Right lobe of liver (tissue), 6 donors: ENCODE results near the gene RNF217. TPM values are rescaled to one million over a fixed set of nuclear protein-coding genes. Genes with fewer than 3 reads are reported as not detected.
"Not testable (repeated sequence)": the region's sequence is repeated elsewhere in the genome, so short reads cannot be mapped to it uniquely, and the experiment has no call there.

Experiments
- ATAC-seq, 4 donors: fragments of 200-7000 bp; cut with Tn5 transposase; one replicate each; pipeline ENCODE4 v1.9.1; 2020; ENCODE audit warnings: mild to moderate bottlenecking in 4 of 4, moderate library complexity in 4 of 4
- DNase-seq, 3 donors: peaks; one replicate each; pipeline ENCODE4 v3.0.0-alpha.2; 2020
- H3K27ac ChIP-seq, 3 donors: fragments of 200-600 bp; one replicate each; pipeline ENCODE4 v1.8.0; 2022
- H3K27me3 ChIP-seq, 2 donors: fragments of 200-600 bp; one replicate each; pipeline ENCODE4 v1.8.0; 2022
- H3K36me3 ChIP-seq, 4 donors: fragments of 200-600 bp; sonication (generic) in 1 of 4; one replicate each; pipeline versions ENCODE4 v1.5.1 to v1.8.0; 2017 to 2022; ENCODE audit warnings: control low read depth in 1 of 4
- H3K4me1 ChIP-seq, 4 donors: fragments of 200-600 bp; sonication (generic) in 1 of 4; one replicate each; pipeline versions ENCODE4 v1.5.1 to v1.8.0; 2017 to 2022; ENCODE audit warnings: control low read depth in 1 of 4
- H3K4me3 ChIP-seq, 3 donors: fragments of 200-600 bp; one replicate each; pipeline ENCODE4 v1.8.0; 2022
- H3K9me3 ChIP-seq, 4 donors: fragments of 200-600 bp; sonication (generic) in 1 of 4; one replicate each; pipeline versions ENCODE4 v1.5.1 to v1.8.0; 2017 to 2022; ENCODE audit warnings: control low read depth in 1 of 4
- POLR2A ChIP-seq: fragments of 450-650 bp; IDR thresholded peaks from one replicate; pipeline ENCODE4 v1.6.1; 2017; ENCODE audit warnings: antibody characterized with exemption, mild to moderate bottlenecking
- WGBS: methylation state at CpG from one replicate; pipeline ENCODE4 v1.1.6; 2018; ENCODE audit warnings: low coverage, low lambda C conversion rate; ENCODE audit not compliant: insufficient coverage; ENCODE audit errors: missing lambda C conversion rate; 5-methylcytosine and 5-hydroxymethylcytosine counted together
- intact Hi-C, 2 donors: fragments of 100-400 bp; cut with DNase I; formaldehyde crosslinking; loops; one replicate each; pipeline versions ENCODE4 v1.11.2 to v1.14.1; 2022
- long read RNA-seq: library from polyadenylated mRNA; unstranded; transcript quantifications from one replicate; pipeline ENCODE4 v2.0.0, GENCODE V29; 2019
- total RNA-seq, 6 experiments: library from RNA; depleted of rRNA in 2 of 6; stranded (reverse); fragments of >200 nt in 2 of 6; fragmentation: NEBNext Ultra II Directional in 3 of 6; extraction: Animal tissue kit (Norgen Biotek cat#: 25700) in 3 of 6; gene quantifications; one replicate each; pipeline versions ENCODE4 v1.1.0 to v1.2.4, GENCODE V29; 2016 to 2023
- TF ChIP-seq, protein P1 (sequence below), 4 donors: fragments of 200-600 bp in 3 of 4; fragments of 450-650 bp in 1 of 4; IDR thresholded peaks; one replicate each; pipeline versions ENCODE4 v1.5.1 to v1.8.0; 2016 to 2022; ENCODE audit warnings: antibody characterized with exemption in 4 of 4, mild to moderate bottlenecking in 2 of 4
- donor health status: DM: no; HTN: yes; CAD: no.
- donor health status: DM: no; HTN: no; CAD: no.
- donor health status: DM: no; HTN: no; CAD: no.
- donor health status: DM: no; HTN: yes; CAD: no.
- donor health status: DM: no; HTN: yes; CAD: no.

The RNF217 gene, protein sequence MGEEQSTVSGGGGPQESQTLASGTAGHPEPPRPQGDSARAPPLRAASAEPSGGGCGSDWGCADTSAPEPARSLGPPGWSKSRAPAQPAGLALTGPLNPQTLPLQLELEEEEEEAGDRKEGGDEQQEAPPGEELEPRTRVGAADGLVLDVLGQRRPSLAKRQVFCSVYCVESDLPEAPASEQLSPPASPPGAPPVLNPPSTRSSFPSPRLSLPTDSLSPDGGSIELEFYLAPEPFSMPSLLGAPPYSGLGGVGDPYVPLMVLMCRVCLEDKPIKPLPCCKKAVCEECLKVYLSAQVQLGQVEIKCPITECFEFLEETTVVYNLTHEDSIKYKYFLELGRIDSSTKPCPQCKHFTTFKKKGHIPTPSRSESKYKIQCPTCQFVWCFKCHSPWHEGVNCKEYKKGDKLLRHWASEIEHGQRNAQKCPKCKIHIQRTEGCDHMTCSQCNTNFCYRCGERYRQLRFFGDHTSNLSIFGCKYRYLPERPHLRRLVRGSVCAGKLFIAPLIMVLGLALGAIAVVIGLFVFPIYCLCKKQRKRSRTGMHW
- total RNA-seq, result 10 to 100 TPM in 5 of 6 experiments, 1 to 10 TPM in 1; 9.8 to 20.7 (median 14.3) TPM
- long read RNA-seq, result 0 reads

DNA sequence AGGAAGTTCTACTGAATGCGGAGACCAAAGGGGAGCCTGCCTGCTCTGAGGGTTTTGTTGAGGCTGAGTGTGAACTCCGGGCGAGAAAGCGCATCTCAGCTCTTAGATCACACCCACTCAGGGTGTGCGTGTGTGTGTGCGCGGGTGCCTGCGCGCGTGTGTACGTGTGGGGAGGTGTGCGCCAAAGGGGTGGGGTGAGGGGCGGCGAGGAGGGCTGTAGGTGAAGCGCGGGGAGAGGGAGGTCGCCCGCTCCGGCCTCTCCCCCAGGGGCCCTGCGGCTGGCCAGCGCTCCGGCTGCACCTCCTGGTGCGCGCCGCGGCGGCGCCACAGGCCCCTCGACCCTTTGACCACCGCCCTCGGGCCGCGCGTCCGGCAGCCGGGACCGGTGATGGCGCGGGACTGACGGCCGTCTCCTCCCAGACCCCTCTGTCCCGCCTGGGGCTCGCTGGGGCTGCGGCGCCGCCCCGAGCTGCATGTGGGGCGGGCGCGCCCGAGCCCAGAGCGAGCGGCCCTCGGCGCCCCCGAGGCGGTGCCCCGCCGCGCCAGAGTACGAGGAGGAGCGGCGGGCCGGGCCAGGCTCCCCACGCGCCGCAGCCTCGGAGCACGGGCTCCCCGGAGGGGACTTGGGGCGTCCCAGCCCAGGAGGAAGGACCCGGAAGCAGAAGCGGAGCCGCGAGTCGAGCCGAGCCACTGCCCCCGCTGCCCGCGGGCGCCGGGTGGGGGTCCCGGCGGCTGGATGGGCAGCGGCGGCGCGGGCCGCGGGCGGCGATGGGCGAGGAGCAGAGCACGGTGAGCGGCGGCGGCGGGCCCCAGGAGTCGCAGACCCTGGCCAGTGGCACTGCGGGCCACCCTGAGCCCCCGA is at the start of gene RNF217:
TSS of gene RNF217 (plus strand) at position 661 of the 862 bp plus-strand sequence. CDS start at position 769, 108 bp downstream.
- Histone ChIP-seq H3K9me3 (no peaks in the 10 kb centered on the region), H3K27me3 (no peaks in the 10 kb centered on the region), H3K36me3 (no peaks in the 10 kb centered on the region), H3K27ac (peak within 1 kb of the TSS; percentile 78 to 95 (median 86)), H3K4me1 (peaks cover 0 to 22% (median 6%) of the 10 kb centered on the region in 4 donors), H3K4me3 (peak within 1 kb of the TSS; percentile 51 to 79 (median 71))
- 0% methylated on average over 4 of the region's 101 CpGs for WGBS
- peak; percentile 72 to 84 (median 76) for ATAC-seq
- TF ChIP-seq POLR2A, result peak; percentile 61
- TF ChIP-seq, protein P1, sequence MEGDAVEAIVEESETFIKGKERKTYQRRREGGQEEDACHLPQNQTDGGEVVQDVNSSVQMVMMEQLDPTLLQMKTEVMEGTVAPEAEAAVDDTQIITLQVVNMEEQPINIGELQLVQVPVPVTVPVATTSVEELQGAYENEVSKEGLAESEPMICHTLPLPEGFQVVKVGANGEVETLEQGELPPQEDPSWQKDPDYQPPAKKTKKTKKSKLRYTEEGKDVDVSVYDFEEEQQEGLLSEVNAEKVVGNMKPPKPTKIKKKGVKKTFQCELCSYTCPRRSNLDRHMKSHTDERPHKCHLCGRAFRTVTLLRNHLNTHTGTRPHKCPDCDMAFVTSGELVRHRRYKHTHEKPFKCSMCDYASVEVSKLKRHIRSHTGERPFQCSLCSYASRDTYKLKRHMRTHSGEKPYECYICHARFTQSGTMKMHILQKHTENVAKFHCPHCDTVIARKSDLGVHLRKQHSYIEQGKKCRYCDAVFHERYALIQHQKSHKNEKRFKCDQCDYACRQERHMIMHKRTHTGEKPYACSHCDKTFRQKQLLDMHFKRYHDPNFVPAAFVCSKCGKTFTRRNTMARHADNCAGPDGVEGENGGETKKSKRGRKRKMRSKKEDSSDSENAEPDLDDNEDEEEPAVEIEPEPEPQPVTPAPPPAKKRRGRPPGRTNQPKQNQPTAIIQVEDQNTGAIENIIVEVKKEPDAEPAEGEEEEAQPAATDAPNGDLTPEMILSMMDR (IDR thresholded peaks at IDR 0.05), result peak in 2 of 4 donors; percentile 9 to 13
- intact Hi-C loops, result no loop called here
- DNase-seq, result peak; percentile 82 to 87 (median 86)

DNA sequence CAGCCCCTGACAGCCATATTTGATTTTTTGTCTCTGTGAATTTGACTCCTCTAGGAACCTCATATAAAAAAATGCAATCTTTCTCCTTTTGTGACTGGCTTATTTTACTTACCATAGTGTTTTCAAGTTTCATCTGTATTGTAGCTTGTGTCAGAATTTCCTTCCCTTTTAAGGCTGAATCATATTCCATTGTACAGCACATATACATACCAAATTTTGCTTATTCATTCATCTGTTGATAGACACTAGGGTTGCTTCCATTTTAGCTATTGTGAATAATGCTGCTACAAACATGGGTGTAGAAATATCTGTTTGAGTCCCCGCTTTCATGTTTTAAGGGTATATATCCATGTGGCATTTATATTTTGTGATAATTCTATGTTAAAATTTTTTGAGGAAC is 49.2 kb upstream of the RNF217 start:
- intact Hi-C loops, result no loop called here
- no peak for TF ChIP-seq POLR2A
- TF ChIP-seq, protein P1 (IDR thresholded peaks at IDR 0.05), result no peak
- Histone ChIP-seq H3K27ac (no peak overlapping the region), H3K4me1 (no peaks in the 10 kb centered on the region), H3K27me3 (no peaks in the 10 kb centered on the region), H3K36me3 (no peaks in the 10 kb centered on the region), H3K4me3 (no peak overlapping the region), H3K9me3 (no peaks in the 10 kb centered on the region)
- WGBS, result 87% methylated on average over 1 of the region's 1 CpG
- no peak for ATAC-seq
- no peak for DNase-seq

DNA sequence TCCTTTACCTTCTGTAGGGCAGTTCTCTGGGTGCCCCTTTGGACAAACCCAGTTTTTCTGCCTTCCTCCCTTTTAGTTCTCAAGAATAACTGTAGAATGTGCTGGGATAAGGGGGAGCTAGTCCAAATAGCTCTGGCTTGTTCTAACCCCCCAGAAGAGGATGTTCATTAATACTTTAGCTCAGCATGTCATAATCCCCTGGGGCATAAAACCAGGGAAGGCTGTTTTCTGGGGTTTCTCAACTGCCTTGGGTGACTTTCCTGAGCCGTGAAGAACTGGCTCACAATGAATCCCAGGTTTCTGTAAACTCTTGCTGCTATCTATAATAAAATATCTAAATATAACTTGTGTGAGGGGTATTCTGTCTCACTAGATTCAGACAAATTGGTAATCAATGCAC is 44.5 kb upstream of the RNF217 start:
- TF ChIP-seq, protein P1 (IDR thresholded peaks at IDR 0.05), result no peak
- TF ChIP-seq POLR2A, result no peak
- no peaks in the 10 kb centered on the region for H3K9me3 ChIP-seq
- intact Hi-C loops, result no loop called here
- H3K4me1 ChIP-seq, result no peaks in the 10 kb centered on the region
- 90% methylated on average over 1 of the region's 1 CpG for WGBS
- no peaks in the 10 kb centered on the region for H3K27me3 ChIP-seq
- H3K4me3 ChIP-seq, result no peak overlapping the region
- ATAC-seq (no peak), DNase-seq (no peak)
- H3K36me3 ChIP-seq, result no peaks in the 10 kb centered on the region
- no peak overlapping the region for H3K27ac ChIP-seq

DNA sequence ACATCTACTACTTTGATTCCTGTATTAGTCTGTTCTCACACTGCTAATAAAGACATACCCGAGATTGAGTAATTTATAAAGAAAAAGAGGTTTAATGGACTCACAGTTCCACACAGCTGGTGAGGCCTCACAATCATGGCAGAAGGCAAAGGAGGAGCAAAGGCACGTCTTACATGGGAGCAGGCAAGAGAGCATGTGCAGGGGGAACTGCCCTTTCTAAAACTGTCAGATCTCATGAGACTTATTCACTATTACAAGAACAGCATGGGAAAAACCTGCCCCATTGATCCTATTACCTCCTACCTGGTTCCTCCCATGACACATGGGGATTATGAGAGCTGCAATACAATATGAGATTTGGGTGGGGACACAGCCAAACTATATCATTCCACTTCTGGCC is 42.5 kb upstream of the RNF217 start:
- WGBS, result 89% methylated on average over 2 of the region's 2 CpGs
- H3K36me3 ChIP-seq, H3K9me3 ChIP-seq, ATAC-seq, H3K4me1 ChIP-seq, H3K27me3 ChIP-seq, H3K4me3 ChIP-seq, H3K27ac ChIP-seq, intact Hi-C loops, DNase-seq: not testable (repeated sequence)
